SK-N-MC (cell line): ENCODE measurements around the gene ANO6.

Experiments used
- EZH2 ChIP-seq: fragments of 200-600 bp; sonication (generic); IDR thresholded peaks from one replicate; pipeline ENCODE4 v1.6.1; 2017; ENCODE audit warnings: antibody characterized with exemption
- FOXP2 ChIP-seq: optimal IDR thresholded peaks from 2 replicates; pipeline ENCODE3; 2011; ENCODE audit warnings: mild to moderate bottlenecking, moderate library complexity; ENCODE audit not compliant: insufficient read depth; ENCODE audit errors: extremely low read length, control extremely low read depth
- POLR2AphosphoS5 ChIP-seq: IDR thresholded peaks from 2 replicates; pipeline ENCODE4 v1.6.1; 2012; ENCODE audit warnings: mild to moderate bottlenecking, low read depth, low read length, borderline replicate concordance

DNA sequence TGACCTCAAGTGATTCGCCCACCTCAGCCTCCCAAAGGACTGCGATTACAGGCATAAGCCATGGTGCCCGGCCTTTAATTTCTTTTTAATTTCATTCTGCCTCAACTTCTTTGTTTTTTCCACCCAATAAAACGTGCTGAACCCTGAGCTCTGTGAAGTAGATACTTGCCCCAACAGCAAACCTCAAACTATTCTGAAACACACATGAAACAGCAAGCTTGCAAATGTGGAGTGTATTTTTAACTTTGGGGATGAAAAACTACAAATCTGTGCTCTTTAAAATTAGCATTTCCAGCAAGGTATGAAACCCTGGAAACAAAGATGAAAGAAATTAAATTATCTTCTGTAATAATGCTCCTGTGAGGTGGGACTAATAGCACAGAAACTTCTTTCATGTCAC is 246.6 kb downstream of the ANO6 start:
- TF ChIP-seq EZH2 (no peak), POLR2AphosphoS5 (no peak), FOXP2 (no peak)
